Uterus (tissue), 2 donors: ENCODE measurements around the gene CLDN24.
"Not testable (repeated sequence)": the region's sequence is repeated elsewhere in the genome, so short reads cannot be mapped to it uniquely, and the experiment has no call there.

ENCODE experiments used
- POLR2A ChIP-seq, 2 donors: fragments of 450-650 bp; IDR thresholded peaks; one replicate each; pipeline ENCODE4 v1.6.1; 2016; ENCODE audit warnings: antibody characterized with exemption in 2 of 2, mild to moderate bottlenecking in 1 of 2, moderate library complexity in 1 of 2
- TF ChIP-seq, protein P1 (sequence below), 4 experiments: fragments of 200-600 bp in 2 of 4; fragments of 450-650 bp in 2 of 4; sonication (generic) in 2 of 4; IDR thresholded peaks; one replicate each; pipeline ENCODE4 v1.5.1; 2016 to 2019; ENCODE audit warnings: antibody characterized with exemption in 4 of 4, mild to moderate bottlenecking in 2 of 4, moderate library complexity in 1 of 4

DNA sequence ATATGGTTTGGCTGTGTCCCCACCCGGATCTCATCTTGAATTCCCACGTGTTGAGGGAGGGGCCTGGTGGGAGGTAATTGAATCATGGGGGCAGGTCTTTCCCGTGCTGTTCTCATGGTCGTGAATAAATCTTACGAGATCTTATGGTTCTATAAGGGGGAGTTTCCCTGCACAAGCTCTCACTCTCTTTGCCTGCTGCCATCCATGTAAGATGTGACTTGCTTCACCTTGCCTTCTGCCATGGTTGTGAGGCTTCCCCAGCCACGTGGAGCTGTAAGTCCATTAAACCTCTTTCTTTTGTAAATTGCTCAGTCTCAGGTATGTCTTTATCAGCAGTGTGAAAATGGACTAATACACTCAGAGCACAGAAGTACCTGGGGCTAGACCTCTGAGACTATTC, 4.2 kb upstream of the CLDN24 start:
- TF ChIP-seq, protein P1, sequence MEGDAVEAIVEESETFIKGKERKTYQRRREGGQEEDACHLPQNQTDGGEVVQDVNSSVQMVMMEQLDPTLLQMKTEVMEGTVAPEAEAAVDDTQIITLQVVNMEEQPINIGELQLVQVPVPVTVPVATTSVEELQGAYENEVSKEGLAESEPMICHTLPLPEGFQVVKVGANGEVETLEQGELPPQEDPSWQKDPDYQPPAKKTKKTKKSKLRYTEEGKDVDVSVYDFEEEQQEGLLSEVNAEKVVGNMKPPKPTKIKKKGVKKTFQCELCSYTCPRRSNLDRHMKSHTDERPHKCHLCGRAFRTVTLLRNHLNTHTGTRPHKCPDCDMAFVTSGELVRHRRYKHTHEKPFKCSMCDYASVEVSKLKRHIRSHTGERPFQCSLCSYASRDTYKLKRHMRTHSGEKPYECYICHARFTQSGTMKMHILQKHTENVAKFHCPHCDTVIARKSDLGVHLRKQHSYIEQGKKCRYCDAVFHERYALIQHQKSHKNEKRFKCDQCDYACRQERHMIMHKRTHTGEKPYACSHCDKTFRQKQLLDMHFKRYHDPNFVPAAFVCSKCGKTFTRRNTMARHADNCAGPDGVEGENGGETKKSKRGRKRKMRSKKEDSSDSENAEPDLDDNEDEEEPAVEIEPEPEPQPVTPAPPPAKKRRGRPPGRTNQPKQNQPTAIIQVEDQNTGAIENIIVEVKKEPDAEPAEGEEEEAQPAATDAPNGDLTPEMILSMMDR (IDR thresholded peaks at IDR 0.05), result not testable (repeated sequence)
- TF ChIP-seq POLR2A (IDR thresholded peaks at IDR 0.05), result not testable (repeated sequence)
